ENCODE data around the gene LYZ.

Gene LYZ

DNA sequence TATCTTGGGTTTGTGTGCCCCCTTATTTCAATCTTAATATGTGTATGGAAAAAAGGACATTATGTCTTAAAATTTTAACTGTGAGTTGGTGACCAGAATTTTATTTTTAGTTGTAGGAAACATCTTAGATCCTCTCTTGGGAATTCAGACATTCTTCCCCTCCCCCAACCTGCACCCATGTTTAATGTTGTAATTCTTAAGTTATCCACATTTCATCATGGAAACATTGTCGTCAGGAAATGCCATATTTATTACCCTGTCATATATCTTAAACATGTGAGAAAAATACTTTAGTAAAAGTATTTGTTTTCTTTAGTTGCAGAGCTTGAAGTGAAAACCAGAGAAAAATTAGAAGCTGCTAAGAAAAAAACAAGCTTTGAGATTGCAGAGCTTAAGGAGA is 41.6 kb downstream of the LYZ start:
- no peak for DNase-seq

DNA sequence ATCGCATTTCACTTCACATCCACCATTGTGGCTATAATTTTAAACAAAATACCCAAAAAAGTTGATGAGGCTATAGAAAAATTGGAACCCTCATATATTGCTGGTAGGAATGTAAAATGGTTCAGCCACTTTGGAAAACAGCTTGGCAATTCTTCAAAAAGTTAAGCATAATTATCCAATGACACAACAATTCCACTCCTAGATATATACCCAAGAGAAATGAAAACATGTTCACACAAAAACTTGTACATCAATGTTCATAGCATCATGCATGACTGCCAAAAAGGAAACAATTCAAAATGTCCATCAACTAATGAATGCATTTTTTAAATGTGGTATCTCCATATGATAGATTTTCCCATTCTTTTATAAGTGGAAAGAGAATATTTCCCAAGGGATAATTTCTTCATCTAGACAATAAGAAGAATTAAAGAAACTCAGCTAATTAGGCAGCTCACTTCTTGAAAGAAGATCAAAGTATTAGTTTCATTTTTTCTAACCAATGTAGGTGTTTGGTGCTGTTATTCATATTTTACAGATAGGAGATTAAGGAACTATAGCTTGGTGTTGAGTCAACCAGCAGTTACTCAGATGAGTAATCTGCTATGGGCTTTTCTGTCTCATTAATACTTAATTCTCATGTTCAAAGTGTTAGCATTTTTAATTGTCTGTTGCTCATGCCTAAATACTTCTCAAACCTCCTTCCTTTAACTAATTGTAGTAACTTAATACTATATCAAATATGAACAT is 44.2 kb downstream of the LYZ start:
- DNase-seq: no peak

DNA sequence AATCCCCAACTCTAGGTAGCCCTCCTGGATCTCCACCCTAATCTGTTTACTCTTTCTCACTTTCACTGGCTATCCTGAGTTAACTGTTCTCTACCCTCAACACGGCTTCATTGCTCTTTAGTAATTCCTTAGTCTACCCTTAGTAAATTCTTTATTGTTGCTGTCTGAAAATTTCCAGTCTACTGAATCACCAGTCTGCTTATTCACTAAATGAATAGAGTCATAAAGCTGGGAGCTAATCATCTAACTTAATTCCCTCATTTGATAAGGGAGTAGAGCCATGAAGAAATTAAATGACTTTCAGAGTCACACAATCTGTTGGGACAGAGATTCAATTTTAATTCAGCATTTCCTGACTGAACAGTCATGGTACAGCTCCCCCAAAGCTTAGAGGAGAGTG is 47.9 kb downstream of the LYZ start:
- no peak for DNase-seq

DNA sequence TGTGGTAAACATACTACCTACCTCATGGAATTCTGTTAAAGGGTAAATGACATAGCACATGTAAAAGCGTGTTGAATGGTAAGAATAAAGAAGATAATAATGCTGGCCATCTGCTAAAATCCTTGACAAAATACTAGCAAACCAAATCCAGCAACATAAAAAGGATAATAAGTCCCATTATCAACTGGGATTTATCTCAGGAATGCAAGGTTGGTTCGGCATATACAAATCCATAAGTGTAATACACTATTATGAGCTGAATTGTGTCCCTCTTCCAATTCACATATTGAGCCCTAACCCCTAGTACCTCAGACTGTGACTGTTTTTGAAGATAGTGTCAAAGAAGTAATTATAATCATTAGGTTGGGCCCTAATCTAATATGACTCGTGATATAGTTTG is 48.8 kb downstream of the LYZ start:
- no peak for DNase-seq

DNA sequence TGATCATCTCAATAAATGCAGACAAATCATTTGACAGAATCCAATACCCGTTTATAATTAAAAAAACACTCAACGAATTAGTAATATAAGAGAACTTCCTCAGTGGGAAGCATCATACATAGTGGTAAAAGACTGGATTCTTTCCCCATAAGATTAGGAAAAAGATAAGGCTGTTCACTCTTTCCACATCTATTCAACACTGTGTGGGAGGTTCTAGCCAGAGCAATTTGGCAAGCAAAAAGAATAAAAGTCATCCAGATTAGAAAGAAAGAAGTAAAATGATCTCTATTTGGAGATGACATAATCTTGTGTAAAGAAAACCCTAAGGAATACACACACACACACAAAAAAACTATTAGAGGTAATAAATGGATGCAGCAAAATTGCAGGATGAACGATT is 49.8 kb downstream of the LYZ start:
- no peak for DNase-seq

DNA sequence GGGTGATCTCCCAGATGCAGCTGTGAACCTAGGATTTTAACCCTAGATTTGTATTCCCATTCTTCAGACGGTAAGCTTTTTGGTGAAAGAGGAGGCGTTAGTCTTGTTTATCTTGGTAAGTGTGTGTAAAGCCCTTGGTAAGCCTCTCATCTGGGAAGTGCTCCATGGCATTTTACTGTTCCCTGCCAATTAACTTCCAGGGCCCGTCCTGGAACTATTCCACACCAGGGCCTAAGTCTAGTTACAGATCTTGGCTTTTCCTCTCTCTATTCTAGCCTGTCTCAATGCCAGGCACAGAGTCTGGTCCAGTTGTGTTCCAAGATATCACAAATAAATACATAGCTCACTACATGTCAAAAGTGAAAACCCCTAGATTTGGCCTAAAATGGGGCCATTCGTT is 53.8 kb downstream of the LYZ start:
- DNase-seq: no peak

Measured in left hindlimb (tissue), 1 donor.